NCI-H82 treated with DMSO at 0.1 percent for 48 hours (cell line): ENCODE data around the gene SSBP2.
"Not testable (repeated sequence)": the region's sequence is repeated elsewhere in the genome, so short reads cannot be mapped to it uniquely, and the experiment has no call there.

Experiments used
- DNase-seq: peaks from one replicate; lab custom pipeline; 2025; ENCODE audit not compliant: unreplicated experiment; lab: John Stamatoyannopoulos, UW

The SSBP2 gene

GRCh38 chr5:81665795-81666194 is 85.1 kb downstream of the SSBP2 start:
- no peak for DNase-seq

- DNase-seq, result not testable (repeated sequence)
These were observed 90.3 kb downstream of the SSBP2 start for GRCh38 chr5:81660624-81661023.

GRCh38 chr5:81657386-81657785 is 93.5 kb downstream of the SSBP2 start:
- no peak for DNase-seq

GRCh38 chr5:81656783-81657182 is 94.1 kb downstream of the SSBP2 start:
- no peak for DNase-seq

- no peak for DNase-seq
These were observed 99.9 kb downstream of the SSBP2 start for GRCh38 chr5:81650987-81651386.

GRCh38 chr5:81646469-81646995 is 104.4 kb downstream of the SSBP2 start:
- DNase-seq, result no peak

- DNase-seq, result no peak
These were observed 108.7 kb downstream of the SSBP2 start for GRCh38 chr5:81642210-81642609.

- no peak for DNase-seq
These were observed 111.3 kb downstream of the SSBP2 start for GRCh38 chr5:81639556-81639955.

- no peak for DNase-seq
These were observed 112.4 kb downstream of the SSBP2 start for GRCh38 chr5:81638471-81638870.

GRCh38 chr5:81633891-81634290 is 117.0 kb downstream of the SSBP2 start:
- no peak for DNase-seq

GRCh38 chr5:81633471-81633870 is 117.4 kb downstream of the SSBP2 start:
- DNase-seq, result no peak

GRCh38 chr5:81632679-81633078 is 118.2 kb downstream of the SSBP2 start:
- no peak for DNase-seq

- DNase-seq, result no peak
These were observed 119.3 kb downstream of the SSBP2 start for GRCh38 chr5:81631621-81632020.

- no peak for DNase-seq
These were observed 119.8 kb downstream of the SSBP2 start for GRCh38 chr5:81631124-81631523.

GRCh38 chr5:81630684-81631083 is 120.2 kb downstream of the SSBP2 start:
- no peak for DNase-seq

GRCh38 chr5:81629986-81630385 is 120.9 kb downstream of the SSBP2 start:
- no peak for DNase-seq

- not testable (repeated sequence) for DNase-seq
These were observed 122.8 kb downstream of the SSBP2 start for GRCh38 chr5:81628061-81628460.

- DNase-seq, result no peak
These were observed 124.4 kb downstream of the SSBP2 start for GRCh38 chr5:81626524-81626923.

- no peak for DNase-seq
These were observed 141.0 kb downstream of the SSBP2 start for GRCh38 chr5:81609810-81610375.

GRCh38 chr5:81608976-81609375 is 141.9 kb downstream of the SSBP2 start:
- no peak for DNase-seq

GRCh38 chr5:81607693-81608092 is 143.2 kb downstream of the SSBP2 start:
- no peak for DNase-seq

GRCh38 chr5:81606150-81606549 is 144.7 kb downstream of the SSBP2 start:
- no peak for DNase-seq

- no peak for DNase-seq
These were observed 145.6 kb downstream of the SSBP2 start for GRCh38 chr5:81605299-81605698.
